ENCODE results near the gene HOXA1. TPM values are rescaled to one million over a fixed set of nuclear protein-coding genes. Genes with fewer than 3 reads are reported as not detected.

The HOXA1 gene
- total and polyA plus RNA-seq, 2 of the 8 experiments (the other 6 are each of a cell fraction or from before 2014, with no cell fraction given): not detected

GRCh38 chr7:27116031-27116961, 20.5 kb upstream of the HOXA1 start:
- H3K27ac ChIP-seq (ENCODE audit: low read depth, low read length): no peak overlapping the region
- no peak overlapping the region for H2AFZ ChIP-seq (ENCODE audit: low read length)
- ChIA-PET CTCF (ENCODE audit: partially characterized antibody) (interaction anchor here (0.7 to 4.8 kb wide), 9 partner anchors 10 to 66 kb away, joined by 3 to 33 read pairs (median 4); partner anchors contain the start of gene HOXA5), POLR2A (ENCODE audit: partially characterized antibody) (no interaction called here)
- H2BK12ac ChIP-seq (ENCODE audit: low read depth, low read length): 0 out of 2 replicates have a peak overlapping the region, but pooled peaks have one; percentile 42
- no peak overlapping the region; a peak in 1 of 4 replicates for H3K4me2 ChIP-seq (ENCODE audit: insufficient read depth in 1 of 2, low read depth in 2 of 2, low read length in 2 of 2)
- H3K4ac ChIP-seq (replicated peaks; ENCODE audit: insufficient read length, low read depth, low read length): no peak overlapping the region
- H3K79me2 ChIP-seq (ENCODE audit: control insufficient read depth in 1 of 2, insufficient read depth in 2 of 2, low read length in 2 of 2): no peaks in the 10 kb centered on the region
- H3K27me3 ChIP-seq (replicated peaks in 1 of 4; ENCODE audit: control insufficient read depth in 3 of 4, extremely low read depth in 1 of 4, insufficient read depth in 3 of 4, low read length in 3 of 4): peaks cover 96 to 99% (median 97%) of the 10 kb centered on the region in 4 experiments
- H3K79me1 ChIP-seq (ENCODE audit: low read depth, low read length): no peaks in the 10 kb centered on the region
- H3K9ac ChIP-seq (replicated peaks in 1 of 4; ENCODE audit: extremely low read depth in 1 of 4, low read depth in 3 of 4, low read length in 3 of 4): no peak overlapping the region
- H2BK120ac ChIP-seq (replicated peaks; ENCODE audit: low read depth, low read length): no peak overlapping the region
- H3K18ac ChIP-seq (ENCODE audit: extremely low read depth, low read length): no peak overlapping the region; the same call in 1 of the 2 replicates
- no peak overlapping the region for H2BK15ac ChIP-seq (ENCODE audit: low read length)
- peak in 1 of 2 experiments; percentile 45 for DNase-seq (ENCODE audit: low read depth in 1 of 2, low spot score in 2 of 2)
- no peaks in the 10 kb centered on the region for H3K9me3 ChIP-seq (ENCODE audit: insufficient read depth in 2 of 2, low read depth in 1 of 2, low read length in 1 of 2)
- WGBS, 2 experiments (ENCODE audit: extremely low coverage in 1 of 2, insufficient coverage in 1 of 2, insufficient read length in 1 of 2, insufficient replicate concordance in 2 of 2, low coverage in 1 of 2, low lambda C conversion rate in 2 of 2, missing lambda C conversion rate in 1 of 2): 19% methylated on average over 20 of the region's 20 CpGs; no CpG with 5 or more reads in 1 of the 2 experiments
- H4K91ac ChIP-seq (replicated peaks; ENCODE audit: insufficient read length, low read length): no peak overlapping the region
- H2BK20ac ChIP-seq (ENCODE audit: low read length): no peak overlapping the region
- H4K8ac ChIP-seq (ENCODE audit: extremely low read depth, insufficient read depth, low read length): no peak overlapping the region
- H3K4me3 ChIP-seq (ENCODE audit: extremely low read depth in 1 of 4, insufficient read depth in 2 of 4, low read depth in 3 of 4, low read length in 4 of 4): no peak overlapping the region
- H3K36me3 ChIP-seq (ENCODE audit: control insufficient read depth in 2 of 4, insufficient read depth in 4 of 4, low read length in 3 of 4): no peaks in the 10 kb centered on the region; a peak in 2 of 8 replicates
- H2BK5ac ChIP-seq (ENCODE audit: low read depth, low read length): no peak overlapping the region
- peaks cover 0 to 6% (median 1%) of the 10 kb centered on the region in 4 experiments; a peak in 4 of 7 replicates for H3K4me1 ChIP-seq (replicated peaks in 1 of 4; ENCODE audit: control insufficient read depth in 3 of 4, insufficient read depth in 4 of 4, low read length in 3 of 4)
- FAIRE-seq: no peak
- no peak overlapping the region for H3K56ac ChIP-seq (replicated peaks; ENCODE audit: insufficient read length, low read depth, low read length)
- peaks cover 23 to 39% of the 10 kb centered on the region in 2 experiments for H4K20me1 ChIP-seq (replicated peaks in 1 of 2; ENCODE audit: control insufficient read depth in 1 of 2, insufficient read depth in 2 of 2, low read length in 2 of 2)
- no peak overlapping the region for H3K14ac ChIP-seq (ENCODE audit: insufficient read length)
- H4K5ac ChIP-seq (ENCODE audit: insufficient read length, low read depth, low read length): no peak overlapping the region
- no peak overlapping the region for H2AK5ac ChIP-seq (ENCODE audit: low read depth, low read length)
- H3K23ac ChIP-seq (ENCODE audit: insufficient read length): no peak overlapping the region
- no peaks in the 10 kb centered on the region; the same call in 1 of the 2 replicates for H3K23me2 ChIP-seq (ENCODE audit: low read depth, low read length)
- TF ChIP-seq CBX8 (IDR thresholded peaks at IDR 0.05; ENCODE audit: borderline replicate concordance, low read depth, low read length) (peak; percentile 18), EP300 (IDR thresholded peaks at IDR 0.05; ENCODE audit: borderline replicate concordance in 1 of 2, low read depth in 2 of 2, low read length in 2 of 2) (no peak), RAD21 (IDR thresholded peaks at IDR 0.05 in 1 of 2, conservative IDR thresholded peaks at IDR 0.05 in 1 of 2; ENCODE audit: low read depth in 2 of 2, low read length in 2 of 2) (no peak), POU5F1 (IDR thresholded peaks at IDR 0.05; ENCODE audit: low read depth, low read length) (no peak), USF2 (IDR thresholded peaks at IDR 0.05; ENCODE audit: low read length) (no peak), SIRT6 (IDR thresholded peaks at IDR 0.05; ENCODE audit: low read length) (no peak), SUZ12 (IDR thresholded peaks at IDR 0.05; ENCODE audit: low read length) (peak; percentile 62; the same call in 1 of the 2 replicates), SP2 (IDR thresholded peaks at IDR 0.05; ENCODE audit: low read length) (no peak), TAF7 (optimal IDR thresholded peaks at IDR 0.05; ENCODE audit: borderline replicate concordance, low read depth, low read length) (no peak), SIX5 (IDR thresholded peaks at IDR 0.05; ENCODE audit: low read depth, low read length) (no peak)
